ENCODE measurements around the gene DCTPP1. TPM values are rescaled to one million over a fixed set of nuclear protein-coding genes. Genes with fewer than 3 reads are reported as not detected.

DCTPP1 gene
- polyA plus RNA-seq, 3 donors: 10.5 to 45.5 (median 32.2) TPM

- peaks cover 25% of the 10 kb centered on the region for H3K4me1 Mint-ChIP-seq
- H3K9ac ChIP-seq (ENCODE audit: insufficient read depth, low read length, poor library complexity, severe bottlenecking): no peak within 1 kb of the TSS
Measured at GRCh38 chr16:30382111-30382881, 47.5 kb downstream of the DCTPP1 start, which contains the start of gene SEPTIN1. Gene SEPTIN1 (minus strand): TSS chr16:30382561. CDS start chr16:30382542, 19 bp downstream.

More at GRCh38 chr16:30382111-30382881, 47.5 kb downstream of the DCTPP1 start, which contains the start of gene SEPTIN1:
- Histone ChIP-seq H3K4me3 (replicated peaks in 1 of 3; ENCODE audit: low read depth in 2 of 3, low read length in 3 of 3) (no peak within 1 kb of the TSS), H3K79me2 (ENCODE audit: insufficient read depth, low read length) (peaks cover 7% of the 10 kb centered on the region), H3K27ac (ENCODE audit: low read depth in 1 of 2, low read length in 2 of 2) (no peak within 1 kb of the TSS), H3K9me3 (replicated peaks in 1 of 2; ENCODE audit: control insufficient read depth in 1 of 2, insufficient read depth in 1 of 2, low read length in 2 of 2) (no peaks in the 10 kb centered on the region), H2AFZ (ENCODE audit: insufficient read depth, low read depth, low read length, poor library complexity, severe bottlenecking) (peak within 1 kb of the TSS; percentile 21), H3K36me3 (replicated peaks in 1 of 2; ENCODE audit: control insufficient read depth in 1 of 2, insufficient read depth in 2 of 2, low read length in 2 of 2) (no peaks in the 10 kb centered on the region), H3K4me2 (replicated peaks; ENCODE audit: extremely low read depth, low read length, poor library complexity, severe bottlenecking) (no peak within 1 kb of the TSS), H3K27me3 (ENCODE audit: control insufficient read depth in 2 of 2, insufficient read depth in 2 of 2, low read length in 2 of 2) (peaks cover 0 to 3% of the 10 kb centered on the region in 2 donors), H3K4me1 (ENCODE audit: control insufficient read depth in 1 of 2, insufficient read depth in 2 of 2, low read length in 2 of 2) (peaks cover 22 to 34% of the 10 kb centered on the region in 2 donors), H4K20me1 (ENCODE audit: insufficient read depth, low read length) (no peaks in the 10 kb centered on the region)
- no peaks in the 10 kb centered on the region for H3K9me3 Mint-ChIP-seq
- DNase-seq: no peak
- H3K27ac Mint-ChIP-seq: peak within 1 kb of the TSS in 3 of 7 donors; percentile 28 to 36 (median 32)
- WGBS (ENCODE audit: insufficient coverage): 16% methylated on average over 5 of the region's 12 CpGs
- intact Hi-C loops (cut with micrococcal nuclease): no loop called here
- peak within 1 kb of the TSS; percentile 42 to 56 for H3K4me3 Mint-ChIP-seq
- H3K27me3 Mint-ChIP-seq (ENCODE audit: low read depth in 3 of 3): peaks cover 10 to 15% (median 13%) of the 10 kb centered on the region in 3 donors
- no peak for TF ChIP-seq CTCF (IDR thresholded peaks at IDR 0.05)
- no peaks in the 10 kb centered on the region for H3K36me3 Mint-ChIP-seq
